ENCODE measurements around the gene GNPTG. TPM values are rescaled to one million over a fixed set of nuclear protein-coding genes. Genes with fewer than 3 reads are reported as not detected.

GNPTG gene
- total RNA-seq, 1 experiment from 2014 or later, result 37.3 TPM

DNA sequence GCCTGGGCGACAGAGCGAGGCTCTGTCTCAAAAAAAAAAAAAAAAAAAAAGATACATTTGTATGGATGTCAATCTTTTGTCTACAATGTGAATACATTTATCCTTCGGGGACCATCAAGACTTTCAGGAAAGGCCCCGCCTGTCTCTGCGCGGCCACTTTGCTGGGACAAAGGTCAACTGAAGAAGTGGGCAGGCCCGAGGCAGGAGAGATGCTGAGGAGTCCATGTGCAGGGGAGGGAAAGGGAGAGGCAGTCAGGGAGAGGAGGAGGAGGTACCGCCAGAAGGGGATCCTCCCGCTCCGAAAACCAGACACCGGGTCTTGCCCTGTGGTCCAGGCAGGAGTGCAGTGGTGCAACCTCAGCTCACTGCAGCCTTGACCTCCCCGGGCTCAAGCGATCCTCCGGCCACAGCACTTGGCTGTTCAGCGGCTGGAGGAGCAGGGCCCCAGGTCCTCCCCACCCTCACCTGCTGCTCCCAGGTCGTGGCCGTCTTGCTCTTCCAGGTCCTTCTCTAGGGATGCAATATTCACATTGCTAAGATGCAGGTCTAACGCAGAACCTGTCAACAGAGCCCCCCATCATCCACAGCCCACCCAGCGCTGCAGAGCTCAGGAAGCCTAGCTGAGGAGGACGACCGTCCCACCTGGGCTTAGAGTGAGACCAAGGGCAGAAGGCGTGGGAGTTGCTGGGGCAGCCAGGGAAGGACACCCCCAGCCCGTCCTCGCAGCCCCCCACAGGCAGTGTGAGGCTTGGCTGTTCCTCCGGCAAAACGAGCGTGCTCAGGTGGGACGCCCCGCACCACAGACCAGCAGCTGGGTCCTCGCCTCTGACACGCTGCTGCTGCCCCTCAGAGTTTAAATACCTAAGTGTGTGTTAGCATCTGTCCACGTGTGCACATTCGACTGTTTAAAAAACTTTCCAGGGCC, 19.6 kb downstream of the GNPTG start:
- Histone ChIP-seq H3K4me1 (no peaks in the 10 kb centered on the region), H3K4me3 (ENCODE audit: low read depth, low read length) (no peak overlapping the region), H3K36me3 (ENCODE audit: control insufficient read depth, insufficient read depth, low read length) (no peaks in the 10 kb centered on the region), H3K27me3 (replicated peaks; ENCODE audit: control insufficient read depth, insufficient read depth, low read length) (no peaks in the 10 kb centered on the region), H3K9me3 (no peaks in the 10 kb centered on the region)
- H3K27me3 Mint-ChIP-seq (ENCODE audit: insufficient read depth, unreplicated experiment), result no peaks in the 10 kb centered on the region
- intact Hi-C loops (cut with micrococcal nuclease; ENCODE audit: unreplicated experiment), result no loop called here
- TF ChIP-seq, protein P1, sequence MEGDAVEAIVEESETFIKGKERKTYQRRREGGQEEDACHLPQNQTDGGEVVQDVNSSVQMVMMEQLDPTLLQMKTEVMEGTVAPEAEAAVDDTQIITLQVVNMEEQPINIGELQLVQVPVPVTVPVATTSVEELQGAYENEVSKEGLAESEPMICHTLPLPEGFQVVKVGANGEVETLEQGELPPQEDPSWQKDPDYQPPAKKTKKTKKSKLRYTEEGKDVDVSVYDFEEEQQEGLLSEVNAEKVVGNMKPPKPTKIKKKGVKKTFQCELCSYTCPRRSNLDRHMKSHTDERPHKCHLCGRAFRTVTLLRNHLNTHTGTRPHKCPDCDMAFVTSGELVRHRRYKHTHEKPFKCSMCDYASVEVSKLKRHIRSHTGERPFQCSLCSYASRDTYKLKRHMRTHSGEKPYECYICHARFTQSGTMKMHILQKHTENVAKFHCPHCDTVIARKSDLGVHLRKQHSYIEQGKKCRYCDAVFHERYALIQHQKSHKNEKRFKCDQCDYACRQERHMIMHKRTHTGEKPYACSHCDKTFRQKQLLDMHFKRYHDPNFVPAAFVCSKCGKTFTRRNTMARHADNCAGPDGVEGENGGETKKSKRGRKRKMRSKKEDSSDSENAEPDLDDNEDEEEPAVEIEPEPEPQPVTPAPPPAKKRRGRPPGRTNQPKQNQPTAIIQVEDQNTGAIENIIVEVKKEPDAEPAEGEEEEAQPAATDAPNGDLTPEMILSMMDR (IDR thresholded peaks at IDR 0.05; ENCODE audit: insufficient read depth in 1 of 2, low read depth in 1 of 2, low read length in 1 of 2, severe bottlenecking in 1 of 2, unreplicated experiment in 1 of 2), result no peak
- H3K36me3 Mint-ChIP-seq (ENCODE audit: insufficient read depth, unreplicated experiment), result peaks cover 47% of the 10 kb centered on the region
- no peak for DNase-seq
- H3K4me3 Mint-ChIP-seq (ENCODE audit: unreplicated experiment), result no peak overlapping the region
- CTCF ChIA-PET, result interaction anchor here (0.7 kb wide), 1 partner anchor 12 kb away, joined by 5 read pairs; no protein-coding TSS in a partner anchor
- no TSS peak for BruUV-seq (replicated peaks)
- H3K9me3 Mint-ChIP-seq (ENCODE audit: unreplicated experiment), result no peaks in the 10 kb centered on the region
- POLR2A ChIA-PET, result no interaction called here
- no peak overlapping the region for H3K27ac Mint-ChIP-seq (ENCODE audit: unreplicated experiment)
- no peaks in the 10 kb centered on the region for H3K4me1 Mint-ChIP-seq (ENCODE audit: low read depth, unreplicated experiment)

DNA sequence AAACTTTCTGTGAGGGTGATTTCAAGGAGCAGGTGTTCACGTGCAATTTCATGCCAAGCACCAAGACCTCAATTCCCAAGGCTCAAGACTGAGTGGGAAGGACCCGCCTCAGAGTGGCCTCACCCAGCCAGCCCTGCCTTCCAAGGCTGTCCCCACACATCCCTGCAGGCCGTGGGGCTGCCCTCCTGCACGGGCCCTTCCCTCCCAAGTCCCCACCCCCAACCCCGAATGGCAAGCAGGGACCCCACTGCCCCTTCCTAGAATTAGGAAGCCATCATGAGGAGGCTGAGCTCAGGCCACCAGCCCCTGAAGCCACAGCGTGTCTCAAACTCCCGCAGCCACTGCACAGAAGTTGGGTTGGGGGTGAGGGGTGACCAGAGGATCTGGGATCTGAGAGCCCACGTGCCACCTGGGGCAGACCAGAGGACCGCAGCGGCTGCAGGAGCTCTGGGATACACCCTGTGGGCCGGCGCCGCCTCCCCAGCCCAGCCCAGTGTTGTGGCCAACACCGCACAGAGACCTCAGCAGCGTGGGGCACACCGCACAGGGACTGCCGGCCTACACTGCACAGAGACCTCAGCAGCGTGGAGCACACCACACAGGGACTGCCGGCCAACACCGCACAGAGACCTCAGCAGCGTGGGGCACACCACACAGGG, 20.7 kb downstream of the GNPTG start:
- H3K9me3 ChIP-seq, result no peaks in the 10 kb centered on the region
- BruUV-seq (replicated peaks), result no TSS peak
- no peak for DNase-seq
- ChIA-PET CTCF (interaction anchor here (0.7 kb wide), 1 partner anchor 398 kb away, joined by 4 read pairs; no protein-coding TSS in a partner anchor), POLR2A (no interaction called here)
- no peaks in the 10 kb centered on the region for H3K4me1 ChIP-seq
- H3K27me3 ChIP-seq (replicated peaks; ENCODE audit: control insufficient read depth, insufficient read depth, low read length), result no peaks in the 10 kb centered on the region
- intact Hi-C loops (cut with micrococcal nuclease; ENCODE audit: unreplicated experiment), result no loop called here
- H3K9me3 Mint-ChIP-seq (ENCODE audit: unreplicated experiment), result no peaks in the 10 kb centered on the region
- no peaks in the 10 kb centered on the region for H3K27me3 Mint-ChIP-seq (ENCODE audit: insufficient read depth, unreplicated experiment)
- no peak overlapping the region for H3K4me3 ChIP-seq (ENCODE audit: low read depth, low read length)
- H3K4me3 Mint-ChIP-seq (ENCODE audit: unreplicated experiment), result no peak overlapping the region
- H3K4me1 Mint-ChIP-seq (ENCODE audit: low read depth, unreplicated experiment), result no peaks in the 10 kb centered on the region
- H3K27ac Mint-ChIP-seq (ENCODE audit: unreplicated experiment), result no peak overlapping the region
- H3K36me3 Mint-ChIP-seq (ENCODE audit: insufficient read depth, unreplicated experiment), result peaks cover 47% of the 10 kb centered on the region
- TF ChIP-seq, protein P1 (IDR thresholded peaks at IDR 0.05; ENCODE audit: insufficient read depth in 1 of 2, low read depth in 1 of 2, low read length in 1 of 2, severe bottlenecking in 1 of 2, unreplicated experiment in 1 of 2), result no peak
- no peaks in the 10 kb centered on the region for H3K36me3 ChIP-seq (ENCODE audit: control insufficient read depth, insufficient read depth, low read length)

DNA sequence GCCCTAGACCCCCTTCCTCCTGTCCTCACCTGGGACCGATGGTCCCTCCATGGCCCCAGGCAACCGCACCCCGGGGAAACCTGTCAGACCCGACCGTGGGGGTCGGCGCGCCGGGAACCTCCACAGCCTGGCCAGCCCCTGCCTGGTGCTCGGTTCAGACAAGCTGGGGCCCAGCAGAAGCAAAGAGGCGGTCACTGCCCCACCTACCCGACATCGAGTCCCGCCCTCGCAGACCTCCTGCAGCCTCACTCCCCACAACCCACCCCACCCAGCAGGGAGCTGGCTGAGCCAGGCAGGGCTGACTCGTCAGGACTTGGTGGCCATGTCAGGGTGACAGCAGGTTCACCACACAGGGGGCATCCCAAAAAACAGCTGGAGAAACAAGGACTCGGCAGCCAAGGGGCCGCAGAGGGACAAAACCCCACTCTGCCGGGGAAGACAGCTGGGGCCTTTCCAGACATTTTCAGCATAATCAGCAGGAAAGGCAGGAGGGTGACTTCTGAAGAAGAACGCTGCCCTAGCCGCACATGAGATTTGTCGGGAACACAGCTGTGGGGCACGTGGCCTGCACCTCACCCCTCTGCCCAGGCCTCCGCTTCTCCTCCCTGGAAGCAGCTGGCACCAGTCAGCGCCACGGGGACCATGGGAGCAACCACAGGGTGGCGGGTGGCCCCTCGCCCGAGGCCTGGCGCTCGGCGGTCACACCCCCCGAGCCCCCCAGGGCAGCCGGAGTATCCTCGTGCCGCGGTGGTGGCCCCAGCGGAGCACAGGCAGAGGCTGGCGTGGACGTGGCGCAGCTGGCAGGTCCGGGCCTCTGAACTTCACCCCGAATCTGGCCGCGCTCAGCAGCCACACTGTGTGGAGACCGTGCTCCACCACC, 22.9 kb downstream of the GNPTG start:
- intact Hi-C loops (cut with micrococcal nuclease; ENCODE audit: unreplicated experiment), result no loop called here
- ChIA-PET POLR2A (no interaction called here), CTCF (no interaction called here)
- Histone ChIP-seq H3K36me3 (ENCODE audit: control insufficient read depth, insufficient read depth, low read length) (no peaks in the 10 kb centered on the region), H3K4me1 (peaks cover 10% of the 10 kb centered on the region; the same call in 1 of the 2 replicates), H3K27me3 (replicated peaks; ENCODE audit: control insufficient read depth, insufficient read depth, low read length) (no peaks in the 10 kb centered on the region), H3K4me3 (ENCODE audit: low read depth, low read length) (no peak overlapping the region), H3K9me3 (no peaks in the 10 kb centered on the region)
- TF ChIP-seq, protein P1 (IDR thresholded peaks at IDR 0.05; ENCODE audit: insufficient read depth in 1 of 2, low read depth in 1 of 2, low read length in 1 of 2, severe bottlenecking in 1 of 2, unreplicated experiment in 1 of 2), result no peak
- BruUV-seq (replicated peaks), result no TSS peak
- no peaks in the 10 kb centered on the region for H3K9me3 Mint-ChIP-seq (ENCODE audit: unreplicated experiment)
- H3K4me3 Mint-ChIP-seq (ENCODE audit: unreplicated experiment), result no peak overlapping the region
- DNase-seq, result no peak
- H3K4me1 Mint-ChIP-seq (ENCODE audit: low read depth, unreplicated experiment), result no peaks in the 10 kb centered on the region
- no peak overlapping the region for H3K27ac Mint-ChIP-seq (ENCODE audit: unreplicated experiment)
- no peaks in the 10 kb centered on the region for H3K27me3 Mint-ChIP-seq (ENCODE audit: insufficient read depth, unreplicated experiment)
- H3K36me3 Mint-ChIP-seq (ENCODE audit: insufficient read depth, unreplicated experiment), result peaks cover 53% of the 10 kb centered on the region
